ENCODE measurements around the gene DEPP1. TPM values are rescaled to one million over a fixed set of nuclear protein-coding genes. Genes with fewer than 3 reads are reported as not detected.

The DEPP1 gene
- total RNA-seq, 1 experiment from 2014 or later, result 68.3 TPM

- no peak for DNase-seq (ENCODE audit: low spot score)
These were observed 1.9 kb upstream of the DEPP1 start for GRCh38 chr10:44980309-44981171.

GRCh38 chr10:44979281-44980191 is 927 bp upstream of the DEPP1 start:
- peak; percentile 49 for DNase-seq (ENCODE audit: low spot score)

- DNase-seq (ENCODE audit: low spot score), result no peak
These were observed 418 bp downstream of the DEPP1 start for GRCh38 chr10:44978213-44978569.

GRCh38 chr10:44977287-44978212 is 1.1 kb downstream of the DEPP1 start:
- DNase-seq (ENCODE audit: low spot score), result no peak

- no peak for DNase-seq (ENCODE audit: low spot score)
These were observed 2.0 kb downstream of the DEPP1 start for GRCh38 chr10:44976352-44977198.

GRCh38 chr10:44975431-44976331 is 2.9 kb downstream of the DEPP1 start:
- DNase-seq (ENCODE audit: low spot score), result peak; percentile 59

- peak; percentile 70 for DNase-seq (ENCODE audit: low spot score)
These were observed 3.8 kb downstream of the DEPP1 start for GRCh38 chr10:44974628-44975430.

- no peak for DNase-seq (ENCODE audit: low spot score)
These were observed 4.5 kb downstream of the DEPP1 start for GRCh38 chr10:44974082-44974627.

GRCh38 chr10:44973323-44974081 is 5.1 kb downstream of the DEPP1 start:
- no peak for DNase-seq (ENCODE audit: low spot score)

- no peak for DNase-seq (ENCODE audit: low spot score)
These were observed 5.7 kb downstream of the DEPP1 start for GRCh38 chr10:44972874-44973306.

- DNase-seq (ENCODE audit: low spot score), result no peak
These were observed 6.5 kb downstream of the DEPP1 start for GRCh38 chr10:44971935-44972757.

- DNase-seq (ENCODE audit: low spot score), result no peak
These were observed 7.2 kb downstream of the DEPP1 start for GRCh38 chr10:44971434-44971833.

- no peak for DNase-seq (ENCODE audit: low spot score)
These were observed 7.7 kb downstream of the DEPP1 start for GRCh38 chr10:44970812-44971395.

- DNase-seq (ENCODE audit: low spot score), result no peak
These were observed 8.8 kb downstream of the DEPP1 start for GRCh38 chr10:44969854-44970253.

- DNase-seq (ENCODE audit: low spot score), result no peak
These were observed 9.9 kb downstream of the DEPP1 start for GRCh38 chr10:44968500-44969400.
